SK-N-SH treated with all-trans-retinoic acid at 6 μM for 48 hours (cell line): ENCODE measurements around the gene ISLR.
A peak's percentile ranks its signal among the peaks of the same experiment; 100 is the strongest.

Source experiments
- ATAC-seq: fragments of 200-7000 bp; cut with Tn5 transposase; 3 replicates; pipeline ENCODE4 v1.9.1; 2020; ENCODE audit warnings: mild to moderate bottlenecking, moderate library complexity
- ARNTL ChIP-seq: fragments of 450-650 bp; formaldehyde crosslinking; IDR thresholded peaks from 2 replicates; pipeline ENCODE4 v1.5.0; 2020; ENCODE audit warnings: low read depth, mild to moderate bottlenecking, moderate library complexity, borderline replicate concordance
- BACH2 ChIP-seq: fragments of 250-450 bp; sonication (Bioruptor Pico); IDR thresholded peaks from 2 replicates; pipeline ENCODE4 v1.9.0; 2021; ENCODE audit warnings: mild to moderate bottlenecking, borderline replicate concordance
- CSDC2 ChIP-seq: fragments of 250-450 bp; sonication (Bioruptor Pico); IDR thresholded peaks from 2 replicates; pipeline ENCODE4 v1.5.0; 2020; ENCODE audit warnings: mild to moderate bottlenecking, moderate library complexity
- CSRNP3 ChIP-seq: fragments of 250-450 bp; sonication (Bioruptor Pico); IDR thresholded peaks from 2 replicates; pipeline ENCODE4 v1.5.1; 2021; ENCODE audit warnings: mild to moderate bottlenecking, moderate library complexity
- ESRRG ChIP-seq: fragments of 250-450 bp; sonication (Bioruptor Pico); IDR thresholded peaks from 2 replicates; pipeline ENCODE4 v1.6.1; 2021; ENCODE audit warnings: mild to moderate bottlenecking
- GLIS3 ChIP-seq: fragments of 250-450 bp; sonication (Bioruptor Pico); IDR thresholded peaks from 2 replicates; pipeline ENCODE4 v1.5.0; 2020; ENCODE audit warnings: mild to moderate bottlenecking, moderate library complexity
- ISL1 ChIP-seq: fragments of 250-450 bp; sonication (Bioruptor Pico); IDR thresholded peaks from 2 replicates; pipeline ENCODE4 v2.1.2; 2022; ENCODE audit warnings: mild to moderate bottlenecking, moderate library complexity
- OSR1 ChIP-seq: fragments of 250-450 bp; sonication (Bioruptor Pico); IDR thresholded peaks from 2 replicates; pipeline ENCODE4 v1.8.0; 2022; ENCODE audit warnings: moderate library complexity, mild to moderate bottlenecking, inconsistent platforms
- PATZ1 ChIP-seq: fragments of 250-450 bp; sonication (Bioruptor Pico); IDR thresholded peaks from 2 replicates; pipeline ENCODE4 v1.8.0; 2020; ENCODE audit warnings: mild to moderate bottlenecking, moderate library complexity, borderline replicate concordance
- POU6F1 ChIP-seq: fragments of 250-450 bp; sonication (Bioruptor Pico); IDR thresholded peaks from 2 replicates; pipeline ENCODE4 v1.8.0; 2021; ENCODE audit warnings: low read depth, mild to moderate bottlenecking, moderate library complexity, borderline replicate concordance
- PPARA ChIP-seq: fragments of 250-450 bp; sonication (Bioruptor Pico); IDR thresholded peaks from 2 replicates; pipeline ENCODE4 v1.5.0; 2020; ENCODE audit warnings: mild to moderate bottlenecking, borderline replicate concordance
- RARB ChIP-seq: fragments of 250-450 bp; sonication (Bioruptor Pico); IDR thresholded peaks from 2 replicates; pipeline ENCODE4 v1.8.0; 2021; ENCODE audit warnings: mild to moderate bottlenecking, moderate library complexity
- TCF4 ChIP-seq: fragments of 250-450 bp; sonication (Bioruptor Pico); IDR thresholded peaks from 2 replicates; pipeline ENCODE4 v1.8.0; 2021; ENCODE audit warnings: mild to moderate bottlenecking, moderate library complexity, borderline replicate concordance
- TOX ChIP-seq: fragments of 250-450 bp; sonication (Bioruptor Pico); IDR thresholded peaks from 2 replicates; pipeline ENCODE4 v1.8.0; 2021; ENCODE audit warnings: mild to moderate bottlenecking, moderate library complexity, borderline replicate concordance
- TSHZ2 ChIP-seq: fragments of 250-450 bp; sonication (Bioruptor Pico); IDR thresholded peaks from 2 replicates; pipeline ENCODE4 v1.5.0; 2020; ENCODE audit warnings: mild to moderate bottlenecking, moderate library complexity
- ZC3H10 ChIP-seq: fragments of 250-450 bp; sonication (Bioruptor Pico); IDR thresholded peaks from 2 replicates; pipeline ENCODE4 v1.5.1; 2021; ENCODE audit warnings: mild to moderate bottlenecking, moderate library complexity
- ZFP3 ChIP-seq: fragments of 250-450 bp; sonication (Bioruptor Pico); IDR thresholded peaks from 2 replicates; pipeline ENCODE4 v1.5.0; 2020; ENCODE audit warnings: mild to moderate bottlenecking, moderate library complexity
- ZNF565 ChIP-seq: fragments of 450-650 bp; formaldehyde crosslinking; conservative IDR thresholded peaks from 2 replicates; pipeline ENCODE4 v1.5.0; 2020; ENCODE audit warnings: low read depth, mild to moderate bottlenecking, moderate library complexity
- ZNF70 ChIP-seq: fragments of 450-650 bp; formaldehyde crosslinking; IDR thresholded peaks from 2 replicates; pipeline ENCODE4 v1.5.0; 2020; ENCODE audit warnings: mild to moderate bottlenecking, moderate library complexity
- ZNF8 ChIP-seq: fragments of 450-650 bp; formaldehyde crosslinking; IDR thresholded peaks from 2 replicates; pipeline ENCODE4 v1.5.0; 2020; ENCODE audit warnings: mild to moderate bottlenecking, moderate library complexity

The ISLR gene

GRCh38 chr15:74174958-74175253 lies 1.4 kb downstream of the ISLR start:
- TF ChIP-seq TSHZ2 (CRISPR knock-in tag) (no peak), ESRRG (no peak), ARNTL (CRISPR knock-in tag) (no peak), ZNF8 (no peak), GLIS3 (CRISPR knock-in tag) (no peak), CSDC2 (no peak), TCF4 (CRISPR knock-in tag) (no peak), ZFP3 (CRISPR knock-in tag) (no peak), ZNF565 (CRISPR knock-in tag) (no peak)
- ATAC-seq: no peak

GRCh38 chr15:74175271-74176191 lies 2.0 kb downstream of the ISLR start:
- TF ChIP-seq TOX (CRISPR knock-in tag) (no peak), ISL1 (CRISPR knock-in tag) (no peak), ZFP3 (CRISPR knock-in tag) (no peak), RARB (no peak)
- TF ChIP-seq, all 23 proteins: peak for 0
- ATAC-seq: no peak

GRCh38 chr15:74176262-74177214 lies 3.0 kb downstream of the ISLR start:
- TF ChIP-seq BACH2 (CRISPR knock-in tag) (no peak), ZNF8 (0 out of 2 replicates have a peak, but pooled peaks have one; percentile 6), POU6F1 (CRISPR knock-in tag) (no peak), ZNF70 (CRISPR knock-in tag) (no peak)
- ATAC-seq: 0 out of 3 replicates have a peak, but pooled peaks have one; percentile 0

- no peak for ATAC-seq
- TF ChIP-seq ZC3H10 (CRISPR knock-in tag) (no peak), PPARA (no peak), ESRRG (no peak), ZNF70 (CRISPR knock-in tag) (no peak), PATZ1 (CRISPR knock-in tag) (no peak), ZFP3 (CRISPR knock-in tag) (no peak), ZNF565 (CRISPR knock-in tag) (no peak), OSR1 (no peak), RARB (no peak), TCF4 (CRISPR knock-in tag) (no peak), CSDC2 (no peak), ARNTL (CRISPR knock-in tag) (no peak), POU6F1 (CRISPR knock-in tag) (no peak), CSRNP3 (no peak)
These were observed 5.0 kb downstream of the ISLR start for GRCh38 chr15:74178326-74179100.
